Stomach (tissue), 4 donors: Measurements from ENCODE around the gene ABCC5.

Source experiments
- CTCF ChIP-seq, 7 experiments: fragments of 450-650 bp in 4 of 7; fragments of 200-600 bp in 3 of 7; sonication (generic) in 3 of 7; IDR thresholded peaks; one replicate each; pipeline ENCODE4 v1.5.1; 2016 to 2019; ENCODE audit warnings: antibody characterized with exemption in 7 of 7, control low read depth in 2 of 7, mild to moderate bottlenecking in 1 of 7
- POLR2A ChIP-seq, 4 donors: fragments of 450-650 bp; IDR thresholded peaks; one replicate each; pipeline ENCODE4 v1.6.1; 2016; ENCODE audit warnings: antibody characterized with exemption in 4 of 4, control low read depth in 2 of 4, mild to moderate bottlenecking in 1 of 4, moderate library complexity in 1 of 4
- POLR2AphosphoS5 ChIP-seq, 3 donors: sonication (generic); formaldehyde crosslinking; IDR thresholded peaks; one replicate each; pipeline ENCODE4 v1.6.1; 2016; ENCODE audit warnings: antibody characterized with exemption in 3 of 3

DNA sequence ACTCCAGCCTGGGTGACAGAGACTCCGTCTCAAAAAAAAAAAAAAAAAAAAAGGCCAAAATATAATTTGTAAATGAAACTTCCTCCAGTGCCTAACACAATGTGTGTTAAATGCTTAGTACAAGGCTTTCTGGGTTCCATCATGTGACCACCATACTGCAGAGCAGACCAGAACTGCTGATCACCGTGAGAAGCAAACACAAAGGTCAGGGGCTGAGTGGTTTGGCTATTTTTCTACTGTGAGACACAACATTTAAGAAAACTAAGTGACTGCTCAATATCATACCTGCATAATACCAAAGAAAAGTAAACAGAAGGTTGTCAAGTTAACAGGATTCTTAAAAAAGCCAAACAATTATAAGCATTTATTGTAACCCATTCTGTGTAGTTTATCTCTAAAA, 13.2 kb downstream of the ABCC5 start:
- TF ChIP-seq CTCF (IDR thresholded peaks at IDR 0.05) (no peak), POLR2AphosphoS5 (IDR thresholded peaks at IDR 0.05) (no peak), POLR2A (IDR thresholded peaks at IDR 0.05) (no peak)
